GM12878 (cell line): ENCODE measurements around the gene RNF166. TPM values are rescaled to one million over a fixed set of nuclear protein-coding genes. Genes with fewer than 3 reads are reported as not detected.
A peak's percentile ranks its signal among the peaks of the same experiment; 100 is the strongest.

Experiments
- BCL3 ChIP-seq: IDR thresholded peaks from 2 replicates; pipeline ENCODE4 v1.6.1; 2011; ENCODE audit warnings: borderline replicate concordance, low read depth, mild to moderate bottlenecking, moderate library complexity, low read length; ENCODE audit not compliant: insufficient read depth, poor library complexity, severe bottlenecking
- BHLHE40 ChIP-seq, 2 experiments: fragments of 450-650 bp in 1 of 2; IDR thresholded peaks; 2 replicates each; pipeline ENCODE4 v1.6.1; 2011 to 2017; ENCODE audit warnings: low read depth in 2 of 2, borderline replicate concordance in 1 of 2, improper control_type of control experiment in 1 of 2, low read length in 1 of 2, mild to moderate bottlenecking in 1 of 2
- CHD2 ChIP-seq: IDR thresholded peaks from 2 replicates; pipeline ENCODE4 v1.6.1; 2011; ENCODE audit warnings: low read depth, low read length, improper control_type of control experiment, borderline replicate concordance
- CREM ChIP-seq: IDR thresholded peaks from 2 replicates; pipeline ENCODE4 v1.6.1; 2014; ENCODE audit warnings: antibody characterized with exemption, low read depth
- EED ChIP-seq: sonication (generic); IDR thresholded peaks from 2 replicates; pipeline ENCODE4 v1.6.1; 2016; ENCODE audit warnings: antibody characterized with exemption, low read depth
- EGR1 ChIP-seq, 2 experiments: IDR thresholded peaks; 1 replicate in 1 of 2; 2 replicates in 1 of 2; pipeline ENCODE4 v1.6.1; 2011 to 2012; ENCODE audit warnings: low read depth in 2 of 2, low read length in 2 of 2, borderline replicate concordance in 1 of 2, mild to moderate bottlenecking in 1 of 2, moderate library complexity in 1 of 2
- EZH2 ChIP-seq: IDR thresholded peaks from 2 replicates; pipeline ENCODE4 v1.6.1; 2012; ENCODE audit warnings: low read depth, mild to moderate bottlenecking, control low read depth, inconsistent platforms, low read length, borderline replicate concordance; ENCODE audit not compliant: control insufficient read depth
- IRF3 ChIP-seq: fragments of 450-650 bp; IDR thresholded peaks from 2 replicates; pipeline ENCODE4 v1.6.1; 2014; ENCODE audit warnings: mild to moderate bottlenecking
- MTA2 ChIP-seq: fragments of 450-650 bp; IDR thresholded peaks from 2 replicates; pipeline ENCODE4 v1.6.1; 2016; ENCODE audit warnings: low read depth, mild to moderate bottlenecking, moderate library complexity
- MYC ChIP-seq: IDR thresholded peaks from 2 replicates; pipeline ENCODE4 v1.6.1; 2011; ENCODE audit warnings: mild to moderate bottlenecking, low read length, moderate library complexity, inconsistent platforms; ENCODE audit not compliant: insufficient read depth, insufficient replicate concordance, insufficient read length, severe bottlenecking
- NFIC ChIP-seq: IDR thresholded peaks from 2 replicates; pipeline ENCODE4 v1.6.1; 2012; ENCODE audit warnings: low read depth, mild to moderate bottlenecking, inconsistent platforms, low read length, moderate library complexity
- PML ChIP-seq: IDR thresholded peaks from 2 replicates; pipeline ENCODE4 v1.6.1; 2012; ENCODE audit warnings: low read length, inconsistent platforms
- RELA ChIP-seq: fragments of 450-650 bp; IDR thresholded peaks from 2 replicates; pipeline ENCODE4 v1.8.0; 2014; ENCODE audit warnings: borderline replicate concordance; ENCODE audit not compliant: partially characterized antibody
- SMAD1 ChIP-seq: fragments of 450-650 bp; IDR thresholded peaks from 2 replicates; pipeline ENCODE4 v1.6.1; 2018; ENCODE audit warnings: mild to moderate bottlenecking, low read depth; ENCODE audit not compliant: partially characterized antibody
- SMARCA5 ChIP-seq: fragments of 450-650 bp; IDR thresholded peaks from 2 replicates; pipeline ENCODE4 v1.6.1; 2017; ENCODE audit warnings: mild to moderate bottlenecking
- SPI1 ChIP-seq: IDR thresholded peaks from 2 replicates; pipeline ENCODE4 v1.6.1; 2011; ENCODE audit warnings: low read depth, mild to moderate bottlenecking, low read length, moderate library complexity, borderline replicate concordance; ENCODE audit not compliant: insufficient read depth
- SUZ12 ChIP-seq: fragments of 200-600 bp; sonication (generic); IDR thresholded peaks from one replicate; pipeline ENCODE4 v1.6.1; 2018; ENCODE audit warnings: antibody characterized with exemption, mild to moderate bottlenecking; ENCODE audit not compliant: unreplicated experiment
- TCF7 ChIP-seq: IDR thresholded peaks from 2 replicates; pipeline ENCODE4 v1.6.1; 2014; ENCODE audit warnings: antibody characterized with exemption, borderline replicate concordance
- USF2 ChIP-seq: IDR thresholded peaks from 2 replicates; pipeline ENCODE4 v1.6.1; 2011; ENCODE audit warnings: low read depth, low read length, improper control_type of control experiment, borderline replicate concordance
- WRNIP1 ChIP-seq: IDR thresholded peaks from 2 replicates; pipeline ENCODE4 v1.6.1; 2011; ENCODE audit warnings: low read depth, low read length, improper control_type of control experiment, borderline replicate concordance
- YBX1 ChIP-seq: fragments of 450-650 bp; IDR thresholded peaks from 2 replicates; pipeline ENCODE4 v1.6.1; 2016; ENCODE audit warnings: antibody characterized with exemption
- ZNF207 ChIP-seq: fragments of 450-650 bp; IDR thresholded peaks from 2 replicates; pipeline ENCODE4 v1.6.1; 2014; ENCODE audit warnings: antibody characterized with exemption, mild to moderate bottlenecking, borderline replicate concordance
- ZNF687 ChIP-seq: fragments of 450-650 bp; IDR thresholded peaks from 2 replicates; pipeline ENCODE4 v1.6.1; 2017; ENCODE audit warnings: mild to moderate bottlenecking, moderate library complexity
- polyA plus RNA-seq, 11 experiments: library from polyadenylated mRNA; depleted of rRNA in 4 of 11; unstranded in 6 of 11; stranded (reverse) in 5 of 11; fragments of >200 nt; fragmentation: Nextera tagmentation in 4 of 11; fragmentation: Illumina TruSeq in 1 of 11; extraction: Ambion mirVana in 4 of 11; extraction: Trizol in 1 of 11; gene quantifications; 1 replicate in 1 of 11; 2 replicates in 10 of 11; pipeline versions ENCODE4 v1.2.1 to v1.2.3, GENCODE V29; 2011 to 2016; ENCODE audit warnings: inconsistent platforms in 2 of 11, missing spikeins in 2 of 11, low read depth in 1 of 11
- total RNA-seq, 4 experiments: library from RNA; depleted of rRNA in 3 of 4; stranded (reverse); fragments of >200 nt in 3 of 4; fragmentation: Illumina TruSeq in 1 of 4; extraction: Trizol in 1 of 4; gene quantifications; 2 replicates each; pipeline versions ENCODE4 v1.2.1 to v1.2.3, GENCODE V29; 2013 to 2021

Gene RNF166
- total and polyA plus RNA-seq, 10 of the 15 experiments (the other 5 are each of a cell fraction or from before 2014, with no cell fraction given), result 0.48 to 32.8 (median 12.1) TPM

GRCh38 chr16:88691924-88692560, 14.2 kb downstream of the RNF166 start (continued):
- TF ChIP-seq IRF3 (no peak), ZNF207 (no peak), SMAD1 (no peak), CHD2 (no peak), BHLHE40 (IDR thresholded peaks at IDR 0.05; ENCODE audit: borderline replicate concordance in 1 of 2, low read depth in 2 of 2, low read length in 1 of 2) (peak in 1 of 2 experiments; percentile 17; a peak in 1 of 4 replicates), USF2 (no peak), WRNIP1 (no peak), SPI1 (peak; percentile 39; the same call in 1 of the 2 replicates), MTA2 (0 out of 2 replicates have a peak, but pooled peaks have one; percentile 13), RELA (no peak), YBX1 (no peak), EZH2 (no peak), MYC (no peak), SUZ12 (no peak), TCF7 (no peak), PML (no peak), EED (no peak), EGR1 (IDR thresholded peaks at IDR 0.05; ENCODE audit: borderline replicate concordance in 1 of 2, low read depth in 2 of 2, low read length in 2 of 2) (peak in 1 of 2 experiments; percentile 41; a peak in 1 of 3 replicates), ZNF687 (0 out of 2 replicates have a peak, but pooled peaks have one; percentile 30), BCL3 (no peak), CREM (no peak), SMARCA5 (peak; percentile 39; the same call in 1 of the 2 replicates), NFIC (no peak)
